GM19438 (cell line): ENCODE data around the gene PIK3AP1.

Experiments used
- ATAC-seq: cut with Tn5 transposase; IDR thresholded peaks from one replicate; pipeline ENCODE4 v1.9.1; 2021; ENCODE audit warnings: low read depth; ENCODE audit not compliant: unreplicated experiment

PIK3AP1 gene

DNA sequence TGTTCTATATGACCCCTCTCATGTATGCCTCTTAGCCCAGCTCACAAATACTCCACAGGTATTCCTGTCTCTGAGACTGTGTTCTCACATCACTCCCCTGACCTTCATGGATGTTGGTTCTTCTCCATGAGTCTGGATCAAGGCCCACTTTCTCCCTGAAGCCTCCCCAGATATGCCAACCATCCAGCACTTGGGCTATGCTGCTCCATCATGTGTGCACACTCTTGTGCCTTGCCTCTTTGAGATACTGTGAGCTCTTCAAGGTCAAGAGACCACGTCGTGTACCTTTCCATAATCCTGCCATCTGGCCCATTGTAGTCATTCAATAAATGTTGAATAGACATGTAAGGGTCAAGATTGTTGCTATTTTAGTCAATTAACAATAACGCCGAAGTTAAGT is 103.4 kb downstream of the PIK3AP1 start:
- no peak for ATAC-seq

DNA sequence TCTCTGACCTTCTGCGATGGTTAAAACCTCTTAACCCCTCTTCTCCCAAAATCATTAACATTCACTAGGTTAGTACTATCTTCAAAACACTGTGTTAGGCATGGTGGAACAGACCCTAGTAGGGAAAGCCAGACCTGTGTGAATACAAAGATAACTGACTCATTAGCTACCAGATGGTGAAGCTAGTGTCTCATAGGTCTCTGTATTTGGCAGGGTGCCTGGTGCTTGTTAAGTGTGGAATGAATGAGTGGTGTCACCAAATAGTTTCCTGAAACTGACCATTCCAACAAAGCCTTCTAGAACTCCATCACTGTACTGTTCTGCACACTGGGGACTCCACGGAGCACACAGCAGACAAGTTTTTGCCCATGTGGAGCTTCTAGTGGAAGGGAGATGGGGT is 105.8 kb downstream of the PIK3AP1 start:
- no peak for ATAC-seq

DNA sequence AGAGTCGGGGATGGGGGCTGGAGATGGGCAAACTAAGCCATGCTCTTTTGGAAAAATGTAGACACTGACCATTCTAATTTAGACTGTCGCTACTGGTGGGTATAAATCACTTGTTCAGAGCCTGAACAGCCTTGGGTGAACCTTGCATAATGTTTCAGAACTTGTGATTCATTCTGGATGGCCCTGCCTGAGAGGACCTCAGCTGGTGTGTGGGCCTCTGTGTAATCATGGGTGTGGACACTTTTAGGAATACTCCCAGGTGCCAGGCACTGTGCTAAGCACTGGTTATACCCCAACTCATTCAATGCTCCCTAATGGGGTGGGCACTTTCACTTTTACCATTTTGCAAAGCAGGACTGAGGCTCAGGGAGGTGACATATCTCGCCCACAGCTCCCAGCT is 106.7 kb downstream of the PIK3AP1 start:
- ATAC-seq, result no peak

DNA sequence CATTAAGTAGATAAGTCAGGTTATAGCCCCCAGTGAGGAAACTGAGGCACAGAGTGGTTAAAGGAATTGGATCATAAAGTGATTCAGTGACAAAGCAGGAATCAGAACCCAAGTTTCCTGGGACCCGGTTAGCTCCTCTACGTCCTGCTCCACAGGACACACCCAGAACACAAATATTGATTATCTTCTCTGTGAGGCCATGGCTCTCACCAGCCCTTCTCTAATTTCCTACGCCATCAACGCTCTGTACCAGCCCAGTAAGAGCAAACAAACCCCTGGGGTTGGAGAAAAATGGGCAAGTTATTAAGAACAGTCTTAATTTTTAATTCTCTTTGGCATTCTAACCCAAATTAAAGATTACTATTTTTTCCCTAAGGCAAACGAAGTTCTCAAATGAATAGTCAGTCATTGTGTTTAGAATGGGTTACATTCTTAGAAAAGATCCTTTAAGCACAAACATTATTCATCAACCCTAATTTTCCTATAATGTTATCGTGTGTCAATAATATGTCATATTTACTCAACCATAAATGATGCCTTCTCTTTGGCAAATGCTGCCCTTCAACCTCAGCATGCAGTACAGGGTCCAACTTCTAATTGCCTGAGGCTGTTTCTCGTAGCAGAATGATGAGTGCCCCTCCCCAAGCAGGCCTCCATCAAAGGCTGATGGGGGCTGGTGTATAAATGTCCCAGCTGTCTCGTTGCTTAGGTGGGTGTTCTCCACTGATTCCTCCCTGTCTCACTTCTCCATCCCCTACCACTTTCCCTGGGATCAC is 108.1 kb downstream of the PIK3AP1 start:
- no peak for ATAC-seq

DNA sequence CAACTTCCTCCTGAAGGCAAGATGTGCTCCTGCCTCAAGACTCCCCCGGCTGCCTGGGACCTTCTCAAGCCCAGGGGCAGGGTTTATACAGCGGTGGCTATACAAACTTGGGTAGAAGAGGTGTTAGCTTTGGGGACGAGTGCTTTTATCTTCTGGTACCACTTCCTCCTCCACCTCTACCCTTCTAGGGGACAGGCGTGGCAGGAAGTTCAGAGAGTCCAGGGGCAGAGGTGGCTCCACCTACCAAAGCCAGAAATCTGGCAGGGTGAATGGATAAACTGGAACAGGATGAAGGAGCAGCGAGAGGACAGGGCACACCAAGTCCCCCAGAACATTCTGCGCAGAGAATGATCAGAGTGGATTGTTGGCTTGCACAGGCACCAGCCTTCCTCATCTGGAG is 109.5 kb downstream of the PIK3AP1 start:
- no peak for ATAC-seq

DNA sequence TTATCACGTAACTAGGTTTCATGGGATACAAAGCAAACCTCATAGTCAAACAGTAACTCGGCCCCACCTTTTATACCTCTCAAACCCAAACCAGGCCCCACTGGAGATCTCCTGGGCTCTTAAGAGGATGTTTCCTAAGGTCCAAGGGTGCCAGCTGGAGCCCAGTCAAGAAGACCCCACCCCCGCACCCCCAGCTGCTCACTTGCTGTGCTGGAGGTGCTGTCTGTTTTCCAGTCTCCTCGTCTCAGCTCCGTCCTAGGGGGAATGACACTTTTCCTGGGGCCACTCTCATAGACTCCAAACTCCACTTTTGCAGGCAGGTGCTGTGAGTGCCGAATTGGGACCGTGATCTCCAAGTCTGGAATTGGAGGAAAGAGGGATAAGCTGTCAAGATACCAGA is 110.8 kb downstream of the PIK3AP1 start:
- ATAC-seq, result no peak

DNA sequence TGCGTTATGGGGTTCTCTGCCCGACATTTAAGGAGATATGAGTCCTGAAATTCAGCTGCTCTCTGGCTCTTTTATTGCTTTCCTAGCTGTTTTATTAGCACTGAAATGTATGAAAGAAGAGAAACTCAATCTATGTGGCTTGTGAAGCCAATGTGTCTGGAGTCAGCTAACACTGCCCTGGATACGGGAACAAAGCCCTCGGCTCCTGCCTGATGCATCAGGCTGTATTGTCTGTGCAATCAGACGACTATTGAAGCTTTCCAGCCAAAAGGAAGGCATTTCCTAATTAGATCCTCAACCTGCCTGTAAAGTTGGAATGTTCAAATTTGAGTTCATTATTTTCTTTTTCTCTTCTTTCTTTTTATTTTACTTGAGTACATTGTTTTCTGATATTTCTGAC is 111.5 kb downstream of the PIK3AP1 start:
- no peak for ATAC-seq

DNA sequence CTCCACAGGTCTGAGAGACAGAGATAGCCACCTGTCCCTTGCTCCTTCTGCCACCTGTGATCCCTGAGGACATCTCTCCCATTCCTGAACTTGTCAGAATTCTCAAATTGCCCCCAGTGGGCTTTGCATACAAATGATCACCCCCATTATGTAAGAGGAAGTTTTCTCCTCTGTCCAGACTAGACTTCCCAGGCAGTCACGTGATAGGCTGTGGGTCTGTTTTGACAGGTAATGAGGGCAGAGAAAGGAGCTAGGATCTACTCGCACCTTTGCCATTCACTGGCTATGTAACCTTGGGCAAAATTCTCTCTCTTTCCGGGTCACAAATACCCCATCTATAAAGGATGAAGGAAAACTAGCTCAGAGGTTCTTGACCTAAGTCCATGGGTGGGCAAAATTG is 112.1 kb downstream of the PIK3AP1 start:
- no peak for ATAC-seq

DNA sequence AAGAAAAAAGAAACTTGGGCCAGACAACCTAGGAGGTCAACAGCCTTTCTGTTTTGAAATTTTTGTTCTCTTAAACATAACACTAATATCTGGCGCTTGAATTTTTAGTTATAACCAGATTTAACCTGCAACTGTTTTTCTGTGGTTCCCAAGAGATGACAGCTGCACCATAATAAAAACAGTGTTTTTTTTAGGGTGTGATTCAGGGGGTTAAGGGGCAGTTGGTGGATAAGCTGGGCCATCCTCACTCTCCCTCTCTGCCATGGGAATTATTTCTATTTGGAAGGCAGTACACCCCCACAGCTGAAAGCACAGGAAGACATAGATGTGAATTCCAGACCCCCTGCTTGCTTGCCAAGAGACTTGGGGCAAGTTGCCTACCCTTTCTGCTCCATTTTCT is 113.4 kb downstream of the PIK3AP1 start:
- ATAC-seq, result no peak

DNA sequence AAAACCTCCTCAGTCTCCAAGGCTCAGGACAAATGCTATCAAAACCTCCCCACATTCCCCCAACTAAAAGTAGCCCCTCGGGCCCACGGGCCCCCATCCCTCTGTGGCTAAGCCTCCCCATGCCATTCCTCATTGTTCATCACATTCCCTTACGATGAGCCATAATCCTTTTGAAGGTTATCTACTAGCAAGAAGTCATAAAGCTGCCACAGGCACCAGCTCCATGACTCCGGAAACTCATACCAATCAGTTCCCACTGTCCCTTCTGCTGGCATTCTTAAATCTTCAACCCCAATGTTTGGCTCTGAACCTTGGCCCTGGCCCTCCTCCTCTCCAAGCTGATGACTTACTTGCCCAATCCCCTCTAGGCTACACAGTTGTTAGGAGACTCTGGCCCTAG is 114.1 kb downstream of the PIK3AP1 start:
- no peak for ATAC-seq

DNA sequence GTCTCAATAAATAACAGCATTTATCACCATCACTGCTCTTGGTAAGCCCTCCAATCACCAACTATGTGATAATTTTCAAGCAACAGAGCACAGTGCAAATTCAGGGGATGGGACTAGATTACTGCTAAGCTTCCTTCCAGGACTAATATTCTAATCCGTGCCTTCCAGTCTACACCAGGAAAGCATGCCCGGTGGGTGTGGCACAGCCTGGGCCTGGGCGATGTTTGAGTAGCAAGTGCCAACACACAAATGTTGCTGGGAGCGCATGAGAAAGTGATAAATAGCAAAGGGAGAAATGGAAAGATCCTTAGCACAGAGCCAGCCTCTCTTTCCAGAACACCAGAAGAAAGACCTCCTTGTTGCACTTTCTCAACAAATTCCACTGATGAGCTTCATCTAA is 120.0 kb downstream of the PIK3AP1 start:
- ATAC-seq, result no peak

DNA sequence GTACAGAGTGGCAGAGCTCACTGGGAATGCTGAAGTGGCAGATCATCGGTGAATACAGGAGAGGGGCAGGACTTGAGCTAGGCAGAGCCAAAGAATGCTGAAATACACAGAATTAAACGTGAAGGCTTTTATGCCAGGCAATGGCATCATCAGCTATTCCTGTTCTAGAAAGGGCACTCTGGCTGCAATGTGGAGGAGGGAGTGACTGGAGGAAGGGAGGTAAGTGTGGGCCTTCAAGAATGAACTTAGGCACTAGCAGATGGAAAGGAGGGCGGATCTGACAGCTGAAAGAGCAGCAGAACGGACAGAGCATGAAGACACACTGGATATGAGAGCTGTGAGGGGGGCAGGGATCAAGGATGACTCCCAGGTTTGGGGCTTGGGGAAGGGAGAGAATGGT is 121.5 kb downstream of the PIK3AP1 start:
- ATAC-seq, result no peak

DNA sequence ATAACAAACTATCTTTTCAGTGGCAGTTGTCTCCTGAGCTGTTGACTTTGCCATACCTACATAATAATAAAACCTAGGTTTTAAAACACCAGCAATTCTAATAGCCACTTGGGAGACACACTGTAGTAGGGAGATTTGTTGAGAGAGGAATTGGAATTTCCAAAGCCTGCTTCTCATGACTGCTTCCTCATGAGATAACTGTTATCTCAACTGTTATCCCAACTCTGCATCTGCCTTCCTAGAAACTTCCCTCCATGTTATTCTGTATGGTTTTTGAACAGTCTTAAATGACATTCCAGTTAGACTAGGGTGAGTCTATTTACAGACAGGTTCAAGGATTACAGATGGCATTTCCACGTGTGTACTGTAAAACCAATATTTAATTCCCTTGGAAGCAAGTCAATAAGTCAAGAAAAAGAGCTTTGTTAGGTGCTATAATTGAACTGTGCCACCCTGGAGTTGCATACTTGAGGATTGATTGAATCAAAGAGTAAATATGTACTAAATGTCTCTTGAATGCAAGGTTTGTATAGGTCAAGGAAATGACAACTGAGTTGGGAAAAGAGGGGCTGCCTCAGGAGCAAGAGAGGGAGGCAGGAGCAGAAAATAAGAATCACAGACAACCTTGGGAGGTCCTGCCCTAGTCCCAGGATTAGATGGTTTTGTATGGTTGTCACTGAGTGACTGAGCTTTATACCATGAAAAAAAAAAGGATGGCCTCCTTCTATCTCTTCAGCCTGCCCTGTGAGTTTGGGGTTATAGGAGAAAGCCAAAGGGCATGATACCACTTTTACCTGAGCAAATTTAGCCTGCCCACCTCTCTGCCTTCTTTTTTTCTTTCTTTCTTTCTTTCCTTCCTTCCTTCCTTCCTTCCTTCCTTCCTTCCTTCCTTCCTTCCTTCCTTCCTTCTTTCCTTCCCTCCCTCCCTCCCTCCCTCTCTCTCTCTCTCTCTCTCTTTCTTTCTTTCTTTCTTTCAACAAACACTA is 123.6 kb downstream of the PIK3AP1 start:
- no peak for ATAC-seq

DNA sequence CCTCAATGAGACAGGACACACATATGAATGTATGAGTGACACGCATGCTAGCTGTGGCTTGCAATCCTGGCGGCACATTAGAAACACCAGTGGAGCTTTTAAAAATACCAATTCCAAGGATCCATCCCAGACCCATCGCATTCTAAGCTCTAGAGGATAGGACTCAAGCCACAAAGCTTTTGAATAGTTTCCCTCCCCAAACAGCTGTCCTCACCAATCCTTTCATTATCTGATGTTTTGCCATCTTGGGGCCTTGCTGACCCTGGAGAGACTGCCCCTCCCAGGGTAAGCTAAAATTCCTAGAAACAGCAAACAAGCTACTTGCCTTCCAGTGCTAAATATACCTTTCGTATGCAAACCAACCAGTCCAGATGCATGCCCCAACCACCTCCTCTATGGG is 124.6 kb downstream of the PIK3AP1 start:
- no peak for ATAC-seq

DNA sequence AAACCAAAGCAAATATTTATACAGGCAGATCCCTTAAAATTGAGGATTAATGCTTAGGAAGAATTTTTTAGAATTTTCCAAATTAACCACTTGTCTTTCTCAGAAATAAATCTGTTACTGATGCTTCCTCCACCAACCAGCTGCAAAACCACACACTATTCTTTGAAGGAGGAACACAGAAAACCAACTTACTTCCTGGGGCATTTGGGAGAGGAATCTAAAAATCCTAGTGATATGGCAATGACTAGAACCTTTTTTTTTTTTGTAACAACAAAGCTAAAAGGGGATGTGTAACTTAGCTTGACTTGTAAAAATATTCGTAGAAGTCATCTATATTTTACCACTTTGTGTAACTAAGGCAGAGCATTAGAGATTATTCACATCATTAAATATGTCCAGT is 128.4 kb downstream of the PIK3AP1 start:
- ATAC-seq, result no peak

DNA sequence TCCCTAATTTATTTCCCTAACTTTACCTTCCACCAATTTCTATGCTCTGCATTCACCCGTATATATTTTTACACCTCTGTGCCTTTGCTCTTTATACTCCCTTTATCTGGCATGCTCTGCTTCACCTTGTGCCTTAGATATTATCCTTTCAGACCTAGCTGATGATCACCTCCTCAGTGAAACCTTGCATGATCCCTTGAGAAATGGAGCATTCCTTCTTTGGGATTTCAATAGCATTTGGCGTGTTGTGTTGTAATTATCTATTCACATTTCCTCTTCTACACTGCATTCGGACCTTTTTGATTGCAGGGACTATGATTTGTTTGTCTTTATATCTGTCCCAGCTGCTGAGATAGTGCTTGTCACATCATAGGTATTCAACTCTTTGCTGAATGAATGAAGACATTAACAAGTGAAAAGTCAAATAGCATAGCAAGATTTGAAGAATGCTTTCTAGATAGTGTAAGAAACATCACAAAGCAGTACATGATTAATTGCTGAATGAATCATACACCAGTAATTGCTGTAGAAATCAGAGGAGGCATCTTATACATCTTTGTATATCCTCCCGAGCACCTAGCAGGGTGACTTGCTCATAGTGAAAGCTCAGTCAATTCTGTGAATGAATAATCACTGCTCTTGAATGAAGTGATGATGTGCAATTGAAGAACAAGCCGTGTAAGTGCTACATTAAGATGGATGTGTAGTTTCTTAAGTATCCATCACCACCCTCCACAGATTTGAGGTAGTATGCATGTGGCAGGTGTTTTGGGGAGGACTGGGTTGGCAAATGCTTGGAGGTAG is 131.5 kb downstream of the PIK3AP1 start:
- ATAC-seq, result no peak

DNA sequence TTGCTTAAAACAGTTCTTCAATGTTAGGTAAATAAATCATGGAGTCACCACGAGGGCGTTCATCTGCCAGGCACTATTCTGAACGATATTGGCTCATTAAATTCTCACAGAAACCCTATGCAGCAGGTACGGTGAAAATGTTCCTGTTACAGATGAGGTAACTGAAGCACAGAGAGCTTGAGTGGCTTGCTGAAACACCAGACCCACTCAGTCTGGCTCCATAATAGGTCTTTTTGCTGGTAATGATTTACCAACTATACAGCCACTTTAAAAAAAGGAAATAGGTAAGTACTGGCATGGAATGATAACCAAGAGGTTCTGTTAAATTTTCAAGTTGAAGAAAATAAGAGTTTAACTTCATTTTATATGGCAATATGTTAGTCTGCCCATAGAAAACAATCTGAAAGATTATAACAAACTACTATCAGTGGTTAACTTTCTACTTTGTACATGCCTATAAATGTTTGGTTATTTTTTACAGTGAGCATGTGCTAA is 132.2 kb downstream of the PIK3AP1 start:
- no peak for ATAC-seq

DNA sequence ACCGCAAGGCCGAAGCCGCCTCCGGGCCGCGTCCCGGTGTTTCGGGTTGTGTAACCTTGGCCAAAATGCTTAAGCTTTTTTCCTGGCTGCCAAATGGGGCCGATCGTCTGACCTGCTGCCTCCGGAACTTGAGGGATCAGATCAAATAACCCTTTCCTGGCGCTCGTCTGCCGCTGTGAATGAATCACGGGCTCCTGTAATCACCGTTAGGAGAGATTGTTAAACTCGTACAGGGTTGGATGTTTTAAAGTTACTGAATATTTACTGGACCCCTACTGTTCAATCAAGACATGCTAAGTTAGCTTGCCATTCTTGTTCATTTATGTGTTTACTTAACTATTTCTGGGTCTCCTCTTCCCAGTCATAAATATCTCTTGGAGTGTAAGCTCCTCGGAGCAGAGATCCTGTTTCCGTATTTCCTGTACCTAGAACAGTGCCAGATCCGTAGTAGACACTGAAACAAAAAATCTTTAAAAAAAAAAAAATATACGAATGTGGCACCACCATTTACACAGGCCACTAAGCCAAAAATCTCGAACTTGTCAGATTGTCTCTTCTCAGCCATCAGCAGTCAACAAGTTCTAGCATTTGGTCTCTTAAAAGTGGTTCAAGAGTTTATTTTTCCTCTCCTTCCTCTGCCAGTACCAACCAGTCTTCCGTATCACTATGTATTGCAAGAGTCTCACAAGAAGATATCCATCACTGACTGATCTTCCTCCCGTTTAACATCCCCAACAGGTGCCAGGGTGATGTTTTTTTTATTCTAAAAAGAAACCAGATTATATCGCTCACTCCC is 132.9 kb downstream of the PIK3AP1 start:
- ATAC-seq, result peak; percentile 6

DNA sequence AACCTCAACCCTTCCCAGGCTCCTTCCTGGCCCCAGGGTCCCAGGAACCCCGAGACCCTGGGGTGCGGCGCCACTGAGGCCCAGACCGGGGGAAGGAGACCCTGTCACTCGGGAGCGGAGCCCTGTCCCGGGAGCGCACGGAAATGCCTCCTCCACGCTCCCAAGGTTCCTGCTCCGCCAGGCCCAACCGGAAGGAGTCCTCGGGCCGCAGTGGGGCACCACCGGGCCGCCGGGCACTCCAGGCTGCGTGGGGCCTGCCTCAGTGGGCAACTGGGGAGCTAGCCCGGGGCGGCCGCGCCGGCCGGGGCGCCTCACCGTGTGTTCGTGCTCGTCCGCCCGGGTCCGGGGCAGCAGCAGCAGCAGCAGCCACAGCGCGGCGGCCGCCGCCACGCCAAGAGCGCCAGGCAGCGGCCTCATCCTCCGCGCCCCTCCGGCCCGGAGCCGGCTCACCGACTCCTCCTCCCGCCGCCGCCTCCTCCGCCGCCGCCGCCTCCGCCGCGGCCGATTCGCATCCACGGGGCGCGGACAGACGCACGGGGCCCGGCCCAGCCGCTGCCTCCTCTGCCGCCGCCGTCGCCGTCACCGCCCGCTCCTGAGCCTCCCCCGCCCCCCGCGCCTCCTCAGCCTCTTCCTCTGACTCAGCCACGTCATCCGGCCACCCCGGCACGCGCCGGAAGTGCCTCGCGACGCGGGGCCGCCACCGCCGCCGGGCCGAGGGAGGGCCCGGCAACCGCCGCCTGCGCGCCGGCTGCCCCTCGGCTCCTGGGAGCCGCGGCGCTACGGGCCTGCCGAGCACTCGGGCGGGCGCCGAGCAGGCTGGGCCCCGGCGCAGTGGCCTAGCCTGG is 133.7 kb downstream of the PIK3AP1 start, which contains the start of gene TM9SF3:
TSS of gene TM9SF3 (minus strand) at position 594 of the 845 bp plus-strand sequence. CDS start at position 417, 177 bp downstream.
- ATAC-seq, result peak; percentile 77
